Measurements from ENCODE around the gene SLC24A3.

Gene SLC24A3

GRCh38 chr20:19427913-19428312 is 215.5 kb downstream of the SLC24A3 start:
- TF ChIP-seq LEF1 (IDR thresholded peaks at IDR 0.05; ENCODE audit: borderline replicate concordance) (no peak), SP1 (IDR thresholded peaks at IDR 0.05) (no peak), NFRKB (IDR thresholded peaks at IDR 0.05) (no peak), HDGF (IDR thresholded peaks at IDR 0.05; ENCODE audit: borderline replicate concordance) (no peak), ZNF384 (IDR thresholded peaks at IDR 0.05) (no peak)
- ChIA-PET POLR2A (no interaction called here), CTCF (no interaction called here)
- no peak for DNase-seq (ENCODE audit: extremely low spot score)

DNA sequence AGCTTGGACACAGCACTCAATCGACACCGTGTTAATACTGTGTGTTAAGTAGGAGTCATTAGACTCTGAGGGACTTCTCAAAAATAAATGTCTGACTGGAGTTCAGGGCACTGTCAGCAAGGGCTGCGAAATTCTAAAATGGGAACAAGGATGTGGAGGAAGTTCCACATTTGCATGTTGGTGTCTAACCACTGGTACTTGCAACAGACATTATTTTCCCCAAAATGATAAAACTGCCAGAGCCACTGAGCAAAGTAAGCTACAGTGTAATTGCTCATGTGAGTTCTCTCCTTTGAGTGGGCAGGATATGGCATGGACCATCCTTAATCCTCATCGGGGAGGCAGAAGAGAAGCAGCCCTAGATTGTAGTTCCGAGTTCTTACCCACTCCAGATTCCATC is 215.9 kb downstream of the SLC24A3 start:
- POLR2A ChIA-PET = no interaction called here

GRCh38 chr20:19429538-19429937 is 217.1 kb downstream of the SLC24A3 start:
- DNase-seq (ENCODE audit: extremely low spot score) = no peak
- POLR2A ChIA-PET = no interaction called here
- TF ChIP-seq ARNT (IDR thresholded peaks at IDR 0.05) (no peak), CTBP1 (IDR thresholded peaks at IDR 0.05; ENCODE audit: borderline replicate concordance) (no peak), FOXM1 (IDR thresholded peaks at IDR 0.05; ENCODE audit: borderline replicate concordance) (no peak), NFRKB (IDR thresholded peaks at IDR 0.05) (no peak), ZNF384 (IDR thresholded peaks at IDR 0.05) (no peak), SUZ12 (IDR thresholded peaks at IDR 0.05) (no peak), TARDBP (IDR thresholded peaks at IDR 0.05) (no peak)
- TF ChIP-seq, protein P1, sequence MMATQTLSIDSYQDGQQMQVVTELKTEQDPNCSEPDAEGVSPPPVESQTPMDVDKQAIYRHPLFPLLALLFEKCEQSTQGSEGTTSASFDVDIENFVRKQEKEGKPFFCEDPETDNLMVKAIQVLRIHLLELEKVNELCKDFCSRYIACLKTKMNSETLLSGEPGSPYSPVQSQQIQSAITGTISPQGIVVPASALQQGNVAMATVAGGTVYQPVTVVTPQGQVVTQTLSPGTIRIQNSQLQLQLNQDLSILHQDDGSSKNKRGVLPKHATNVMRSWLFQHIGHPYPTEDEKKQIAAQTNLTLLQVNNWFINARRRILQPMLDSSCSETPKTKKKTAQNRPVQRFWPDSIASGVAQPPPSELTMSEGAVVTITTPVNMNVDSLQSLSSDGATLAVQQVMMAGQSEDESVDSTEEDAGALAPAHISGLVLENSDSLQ (IDR thresholded peaks at IDR 0.05) = no peak
- CTCF ChIA-PET = no interaction called here

More for the DNA sequence above, 215.9 kb downstream of the SLC24A3 start:
- TF ChIP-seq BHLHE40 (IDR thresholded peaks at IDR 0.05; ENCODE audit: borderline replicate concordance) (no peak), ELF4 (IDR thresholded peaks at IDR 0.05) (no peak), ARNT (IDR thresholded peaks at IDR 0.05) (no peak), HDGF (IDR thresholded peaks at IDR 0.05; ENCODE audit: borderline replicate concordance) (no peak), FOXA1 (IDR thresholded peaks at IDR 0.05) (no peak), FOXK2 (IDR thresholded peaks at IDR 0.05) (no peak), L3MBTL2 (conservative IDR thresholded peaks at IDR 0.05) (no peak), LEF1 (IDR thresholded peaks at IDR 0.05; ENCODE audit: borderline replicate concordance) (no peak), TARDBP (IDR thresholded peaks at IDR 0.05) (no peak), CTBP1 (IDR thresholded peaks at IDR 0.05; ENCODE audit: borderline replicate concordance) (no peak), NFRKB (IDR thresholded peaks at IDR 0.05) (no peak)
- TF ChIP-seq, protein P1 (IDR thresholded peaks at IDR 0.05) = no peak
- no peak for DNase-seq (ENCODE audit: extremely low spot score)
- CTCF ChIA-PET = no interaction called here

GRCh38 chr20:19430641-19431315 is 218.3 kb downstream of the SLC24A3 start:
- POLR2A ChIA-PET = no interaction called here
- CTCF ChIA-PET = interaction anchor here (0.6 kb wide), 1 partner anchor 135 kb away, joined by 3 read pairs; no protein-coding TSS in a partner anchor
- TF ChIP-seq CTBP1 (IDR thresholded peaks at IDR 0.05; ENCODE audit: borderline replicate concordance) = no peak
- TF ChIP-seq TARDBP (IDR thresholded peaks at IDR 0.05) = no peak
- TF ChIP-seq ELF4 (IDR thresholded peaks at IDR 0.05) = no peak
- no peak for TF ChIP-seq NFRKB (IDR thresholded peaks at IDR 0.05)
- no peak for TF ChIP-seq FOXK2 (IDR thresholded peaks at IDR 0.05)
- TF ChIP-seq BHLHE40 (IDR thresholded peaks at IDR 0.05; ENCODE audit: borderline replicate concordance) = no peak
- no peak for TF ChIP-seq LEF1 (IDR thresholded peaks at IDR 0.05; ENCODE audit: borderline replicate concordance)
- no peak for TF ChIP-seq SP1 (IDR thresholded peaks at IDR 0.05)
- no peak for TF ChIP-seq SUZ12 (IDR thresholded peaks at IDR 0.05)
- no peak for TF ChIP-seq FOXA1 (IDR thresholded peaks at IDR 0.05)
- no peak for TF ChIP-seq ARNT (IDR thresholded peaks at IDR 0.05)
- no peak for DNase-seq (ENCODE audit: extremely low spot score)

GRCh38 chr20:19431316-19431700 is 218.9 kb downstream of the SLC24A3 start:
- DNase-seq (ENCODE audit: extremely low spot score) = no peak
- POLR2A ChIA-PET = no interaction called here
- CTCF ChIA-PET = interaction anchor here (0.6 kb wide), 1 partner anchor 135 kb away, joined by 3 read pairs; no protein-coding TSS in a partner anchor

GRCh38 chr20:19431906-19432305 is 219.5 kb downstream of the SLC24A3 start:
- ChIA-PET POLR2A (no interaction called here), CTCF (no interaction called here)
- DNase-seq (ENCODE audit: extremely low spot score) = no peak
- TF ChIP-seq ELF4 (IDR thresholded peaks at IDR 0.05) (no peak), ARNT (IDR thresholded peaks at IDR 0.05) (no peak), CTBP1 (IDR thresholded peaks at IDR 0.05; ENCODE audit: borderline replicate concordance) (no peak), HDGF (IDR thresholded peaks at IDR 0.05; ENCODE audit: borderline replicate concordance) (no peak), NFRKB (IDR thresholded peaks at IDR 0.05) (no peak), ZNF384 (IDR thresholded peaks at IDR 0.05) (no peak), L3MBTL2 (conservative IDR thresholded peaks at IDR 0.05) (no peak), BHLHE40 (IDR thresholded peaks at IDR 0.05; ENCODE audit: borderline replicate concordance) (no peak), SP1 (IDR thresholded peaks at IDR 0.05) (no peak), SUZ12 (IDR thresholded peaks at IDR 0.05) (no peak), FOXK2 (IDR thresholded peaks at IDR 0.05) (no peak), TARDBP (IDR thresholded peaks at IDR 0.05) (no peak), FOXA1 (IDR thresholded peaks at IDR 0.05) (no peak), LEF1 (IDR thresholded peaks at IDR 0.05; ENCODE audit: borderline replicate concordance) (no peak), FOXM1 (IDR thresholded peaks at IDR 0.05; ENCODE audit: borderline replicate concordance) (no peak)
- TF ChIP-seq, protein P1 (IDR thresholded peaks at IDR 0.05) = no peak

More at GRCh38 chr20:19431316-19431700, 218.9 kb downstream of the SLC24A3 start:
- no peak for TF ChIP-seq NFRKB (IDR thresholded peaks at IDR 0.05)
- TF ChIP-seq TARDBP (IDR thresholded peaks at IDR 0.05) = no peak
- no peak for TF ChIP-seq ARNT (IDR thresholded peaks at IDR 0.05)
- no peak for TF ChIP-seq LEF1 (IDR thresholded peaks at IDR 0.05; ENCODE audit: borderline replicate concordance)
- no peak for TF ChIP-seq CTBP1 (IDR thresholded peaks at IDR 0.05; ENCODE audit: borderline replicate concordance)
- no peak for TF ChIP-seq ZNF384 (IDR thresholded peaks at IDR 0.05)
- TF ChIP-seq ELF4 (IDR thresholded peaks at IDR 0.05) = no peak
- no peak for TF ChIP-seq SUZ12 (IDR thresholded peaks at IDR 0.05)
- no peak for TF ChIP-seq FOXK2 (IDR thresholded peaks at IDR 0.05)
- no peak for TF ChIP-seq L3MBTL2 (conservative IDR thresholded peaks at IDR 0.05)
- no peak for TF ChIP-seq FOXA1 (IDR thresholded peaks at IDR 0.05)
- TF ChIP-seq, protein P1 (IDR thresholded peaks at IDR 0.05) = no peak
- no peak for TF ChIP-seq SP1 (IDR thresholded peaks at IDR 0.05)
- no peak for TF ChIP-seq BHLHE40 (IDR thresholded peaks at IDR 0.05; ENCODE audit: borderline replicate concordance)
- no peak for TF ChIP-seq HDGF (IDR thresholded peaks at IDR 0.05; ENCODE audit: borderline replicate concordance)
- TF ChIP-seq FOXM1 (IDR thresholded peaks at IDR 0.05; ENCODE audit: borderline replicate concordance) = no peak
